Glutamatergic neuron (in vitro differentiated cells): Measurements from ENCODE around the gene PTPRH. TPM values are rescaled to one million over a fixed set of nuclear protein-coding genes. Genes with fewer than 3 reads are reported as not detected.

Source experiments
- DNase-seq: peaks from one replicate; pipeline ENCODE4 v3.0.0; 2022
- H3K27ac Mint-ChIP-seq: one replicate; pipeline ENCODE4 v1.8.0; 2020; ENCODE audit warnings: mild to moderate bottlenecking, mixed read lengths, inconsistent platforms; ENCODE audit not compliant: unreplicated experiment
- H3K27me3 Mint-ChIP-seq: one replicate; pipeline ENCODE4 v1.8.0; 2020; ENCODE audit warnings: mild to moderate bottlenecking, moderate library complexity, mixed read lengths, inconsistent platforms; ENCODE audit not compliant: unreplicated experiment
- H3K36me3 Mint-ChIP-seq: one replicate; pipeline ENCODE4 v1.8.0; 2020; ENCODE audit warnings: mild to moderate bottlenecking, mixed read lengths, inconsistent platforms; ENCODE audit not compliant: unreplicated experiment
- H3K4me1 Mint-ChIP-seq: one replicate; pipeline ENCODE4 v1.8.0; 2020; ENCODE audit warnings: mild to moderate bottlenecking, low read depth, mixed read lengths, inconsistent platforms; ENCODE audit not compliant: unreplicated experiment
- H3K4me3 Mint-ChIP-seq: one replicate; pipeline ENCODE4 v1.8.0; 2020; ENCODE audit warnings: mild to moderate bottlenecking, mixed read lengths, inconsistent platforms; ENCODE audit not compliant: unreplicated experiment
- H3K9me3 Mint-ChIP-seq: one replicate; pipeline ENCODE4 v1.8.0; 2020; ENCODE audit warnings: mild to moderate bottlenecking, moderate library complexity, mixed read lengths, inconsistent platforms; ENCODE audit not compliant: unreplicated experiment
- CTCF ChIP-seq: fragments of 200-600 bp; sonication (generic); IDR thresholded peaks from one replicate; pipeline ENCODE4 v1.5.0; 2021; ENCODE audit not compliant: partially characterized antibody, unreplicated experiment
- microRNA-seq: library from miRNA; unstranded; fragments of <30 nt; microRNA quantifications from one replicate; pipeline ENCODE4, GENCODE V29; 2020; ENCODE audit not compliant: unreplicated experiment
- total RNA-seq: library from RNA; stranded (reverse); fragmentation: NEBNext Ultra II Directional; extraction: Animal tissue kit (Norgen Biotek cat#: 25700); gene quantifications from one replicate; pipeline ENCODE4 v1.2.1, GENCODE V29; 2021; ENCODE audit not compliant: unreplicated experiment

Gene PTPRH
- total RNA-seq, 1 donor from 2014 or later = 7.4 TPM

- DNase-seq = peak; percentile 78
- peaks cover 1% of the 10 kb centered on the region for H3K27me3 Mint-ChIP-seq
- H3K36me3 Mint-ChIP-seq = no peaks in the 10 kb centered on the region
Observed at GRCh38 chr19:55133639-55134444, 75.5 kb downstream of the PTPRH start.

GRCh38 chr19:55132453-55133129 is 76.7 kb downstream of the PTPRH start:
- Mint-ChIP-seq H3K9me3 (peaks cover 3% of the 10 kb centered on the region), H3K27me3 (peaks cover 1% of the 10 kb centered on the region), H3K27ac (peak overlapping the region; percentile 88), H3K4me3 (no peak overlapping the region), H3K4me1 (peaks cover under 1% of the 10 kb centered on the region), H3K36me3 (peaks cover 5% of the 10 kb centered on the region)
- no peak for TF ChIP-seq CTCF
- no peak for DNase-seq

More at GRCh38 chr19:55133639-55134444, 75.5 kb downstream of the PTPRH start:
- Mint-ChIP-seq H3K9me3 (peaks cover 3% of the 10 kb centered on the region), H3K4me3 (peak overlapping the region; percentile 64), H3K4me1 (no peaks in the 10 kb centered on the region), H3K27ac (peak overlapping the region; percentile 88)
- no peak for TF ChIP-seq CTCF

GRCh38 chr19:55131421-55131820 is 77.9 kb downstream of the PTPRH start:
- Mint-ChIP-seq H3K27ac (peak overlapping the region; percentile 5), H3K4me1 (peaks cover 3% of the 10 kb centered on the region), H3K9me3 (peaks cover 3% of the 10 kb centered on the region), H3K36me3 (peaks cover 5% of the 10 kb centered on the region), H3K4me3 (no peak overlapping the region), H3K27me3 (peaks cover 1% of the 10 kb centered on the region)
- TF ChIP-seq CTCF = no peak
- DNase-seq = no peak

Small RNAs within 50 kb of the gene (microRNA-seq; reads per million reads assigned to microRNA genes)
- 3.6 reads per million, percentile 26 among the genes with 10 or more reads in this experiment for gene MIR6802
- gene MIR6803 = 7.6 reads per million, percentile 41 among the genes with 10 or more reads in this experiment
- gene MIR6804 = 12.1 reads per million, percentile 53 among the genes with 10 or more reads in this experiment

Other genes starting within 250 kb of the PTPRH start
- 34.2 TPM for gene NLRP2, start 243.1 kb downstream of the PTPRH start, total RNA-seq
- 0.42 TPM for gene GP6, start 171.2 kb downstream of the PTPRH start, total RNA-seq
- 17.9 TPM for gene RDH13, start 146.4 kb downstream of the PTPRH start, total RNA-seq
- gene EPS8L1, start 133.6 kb downstream of the PTPRH start, total RNA-seq = 114 TPM
- 150 TPM for gene PPP1R12C, start 91.9 kb downstream of the PTPRH start, total RNA-seq
- gene TNNT1, start 60.3 kb downstream of the PTPRH start, total RNA-seq = 19.3 TPM
- gene TNNI3, start 51.8 kb downstream of the PTPRH start, total RNA-seq = 3.3 TPM
- gene DNAAF3, start 42.9 kb downstream of the PTPRH start, total RNA-seq = 2.4 TPM
- 23.7 TPM for gene SYT5, start 29.2 kb downstream of the PTPRH start, total RNA-seq
- 7.6 TPM for gene TMEM86B, start 19.3 kb upstream of the PTPRH start, total RNA-seq
- 82.3 TPM for gene PPP6R1, start 49.5 kb upstream of the PTPRH start, total RNA-seq
- gene HSPBP1, start 70.6 kb upstream of the PTPRH start, total RNA-seq = 41.5 TPM
- 223 TPM for gene BRSK1, start 74.5 kb upstream of the PTPRH start, total RNA-seq
- gene TMEM150B, start 115.8 kb upstream of the PTPRH start, total RNA-seq = not detected
- 105 TPM for gene KMT5C, start 130.4 kb upstream of the PTPRH start, total RNA-seq
- 2.8 TPM for gene COX6B2, start 145.2 kb upstream of the PTPRH start, total RNA-seq
- 0.17 TPM for gene GARIN5B, start 153.8 kb upstream of the PTPRH start, total RNA-seq
- gene IL11, start 161.0 kb upstream of the PTPRH start, total RNA-seq = 18.1 TPM
- 3.7 TPM for gene TMEM190, start 167.3 kb upstream of the PTPRH start, total RNA-seq
- gene TMEM238, start 174.8 kb upstream of the PTPRH start, total RNA-seq = 1.3 TPM
- gene RPL28, start 176.4 kb upstream of the PTPRH start, total RNA-seq = 1,087 TPM
- gene UBE2S, start 198.3 kb upstream of the PTPRH start, total RNA-seq = 235 TPM
- 3.2 TPM for gene SHISA7, start 233.8 kb upstream of the PTPRH start, total RNA-seq